ENCODE results near the gene VASH1.

Gene VASH1

DNA sequence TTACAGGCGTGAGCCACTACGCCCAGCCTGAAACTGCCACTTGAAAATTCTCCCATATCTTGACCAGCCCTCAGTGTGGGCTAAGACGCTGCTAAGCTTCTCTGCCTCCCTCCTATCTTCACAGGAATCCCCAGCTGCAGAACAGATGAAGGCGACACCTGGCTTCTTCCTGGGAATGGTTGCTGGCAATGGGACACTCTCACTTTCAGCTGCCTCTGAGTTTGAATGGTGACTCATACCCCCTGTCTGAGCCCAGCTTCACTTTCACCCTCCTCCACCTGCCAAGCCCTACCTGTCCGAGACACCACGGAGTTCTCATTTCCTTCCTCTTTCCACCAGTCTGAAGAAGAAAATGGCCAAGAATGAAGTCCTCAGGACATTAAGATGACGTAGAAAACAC lies 18.3 kb upstream of the VASH1 start:
- no peak for DNase-seq (ENCODE audit: low read depth in 3 of 3)

DNA sequence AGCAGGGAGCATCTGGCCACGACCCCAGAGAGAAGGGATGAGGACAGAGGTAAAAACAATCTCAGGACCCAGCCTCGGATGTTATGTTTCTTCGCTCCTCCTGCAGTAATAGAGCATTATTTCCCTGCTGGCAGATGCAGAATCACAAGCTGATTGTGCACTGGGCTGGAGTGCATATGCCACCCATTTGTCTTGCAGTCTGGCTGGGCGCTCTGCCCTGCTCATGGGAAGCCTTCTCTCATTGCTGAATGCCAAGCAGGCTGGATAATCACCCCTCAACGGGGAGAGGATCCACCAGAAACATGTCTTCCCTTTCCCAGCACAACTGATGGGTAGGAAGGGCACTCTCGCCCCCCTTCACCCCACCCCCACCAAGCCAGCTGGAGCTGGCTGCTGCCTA lies 8.5 kb upstream of the VASH1 start:
- no peak for DNase-seq (ENCODE audit: low read depth in 3 of 3)

DNA sequence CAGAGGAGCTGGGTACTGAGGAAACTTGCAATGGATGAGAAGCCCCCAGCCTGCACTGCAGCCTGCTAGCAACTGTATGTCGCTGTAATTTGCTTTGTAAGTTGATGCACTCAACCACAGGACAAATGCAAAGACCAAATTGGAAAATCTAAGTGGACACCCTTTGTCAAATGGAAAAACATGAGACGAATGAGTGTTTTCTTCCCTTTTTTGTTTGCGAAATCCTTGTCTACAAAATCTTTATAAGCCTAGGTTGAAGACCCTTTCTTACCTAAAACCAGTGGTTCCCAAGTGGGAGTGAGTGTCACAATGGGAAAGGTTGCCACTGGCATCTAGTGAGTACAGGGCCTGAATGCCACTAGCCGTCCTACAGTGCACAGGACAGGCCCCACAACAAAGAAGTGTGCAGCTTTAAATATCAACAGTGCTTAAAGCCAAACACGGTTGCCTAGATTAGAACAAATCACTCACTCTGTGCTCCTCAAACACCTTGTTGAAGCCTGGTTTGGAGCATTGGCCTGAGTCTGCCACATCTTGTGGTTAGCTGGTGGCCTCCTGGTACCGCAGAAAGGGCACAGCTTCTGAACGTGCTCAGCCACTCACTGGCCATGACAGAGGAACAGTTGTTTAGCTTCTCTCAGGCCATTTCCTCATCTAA lies 7.6 kb upstream of the VASH1 start:
- no peak for DNase-seq (ENCODE audit: low read depth in 3 of 3)

DNA sequence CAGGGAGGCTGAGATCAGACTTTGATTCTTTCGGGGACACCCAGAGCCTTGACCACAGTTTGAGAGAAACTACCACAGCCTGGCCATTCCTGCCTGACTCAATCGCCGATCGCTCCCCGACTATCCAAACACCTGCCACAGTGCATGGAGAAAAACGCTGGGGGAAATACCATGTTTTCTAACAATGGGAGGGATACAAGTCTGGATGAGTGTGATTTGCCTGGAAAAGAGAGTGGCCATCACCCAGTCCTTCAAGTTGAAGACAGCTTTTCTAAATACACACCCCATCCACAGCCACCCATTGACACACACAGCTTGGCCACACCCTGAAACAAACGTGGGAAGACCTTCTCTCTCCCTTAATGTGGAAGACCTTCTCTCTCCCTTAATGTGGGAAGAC lies 6.7 kb upstream of the VASH1 start:
- no peak for DNase-seq (ENCODE audit: low read depth in 3 of 3)

DNA sequence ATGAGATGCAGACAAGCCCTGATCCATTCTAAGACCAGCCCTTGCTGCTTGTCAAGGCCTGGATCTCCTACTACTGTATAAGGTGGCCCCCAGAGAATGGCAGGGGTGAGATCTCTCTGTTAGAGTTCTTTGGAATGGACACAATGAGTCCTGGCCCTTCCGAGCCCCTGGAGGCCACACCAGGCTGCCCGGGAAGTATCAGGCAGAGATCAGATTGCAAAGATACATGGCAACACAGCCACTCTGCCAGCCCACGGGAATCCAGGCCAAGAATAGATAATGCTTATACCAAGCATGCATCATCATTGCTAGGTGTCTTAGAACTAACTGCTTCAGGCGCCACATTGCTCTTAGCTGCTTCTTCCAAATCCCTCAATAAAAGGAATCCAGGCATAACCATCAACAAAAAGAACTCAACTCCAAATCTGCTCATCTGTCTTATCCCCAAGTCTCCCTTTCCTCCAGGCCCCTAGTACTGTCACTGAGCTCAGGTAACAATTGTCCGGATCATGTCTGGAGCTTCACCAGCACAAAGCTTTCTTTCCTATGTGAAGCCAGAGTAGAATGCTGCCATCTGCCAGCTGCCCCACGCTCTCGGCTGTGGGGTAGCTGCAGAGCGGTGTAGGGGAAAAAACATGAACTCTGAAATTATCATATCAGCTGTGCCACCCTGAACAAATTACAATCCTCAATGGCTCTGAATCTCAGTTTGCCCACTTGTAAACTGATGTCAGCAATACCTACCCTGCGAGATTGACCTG lies 5.5 kb upstream of the VASH1 start:
- no peak for DNase-seq (ENCODE audit: low read depth in 3 of 3)

GRCh38 chr14:76756371-76756750 lies 4.9 kb upstream of the VASH1 start:
- no peak for DNase-seq (ENCODE audit: low read depth in 3 of 3)

GRCh38 chr14:76759589-76759988 lies 1.7 kb upstream of the VASH1 start:
- DNase-seq (ENCODE audit: low read depth in 3 of 3), result no peak

- no peak for DNase-seq (ENCODE audit: low read depth in 3 of 3)
Measured at GRCh38 chr14:76760331-76761135, 735 bp upstream of the VASH1 start.

DNA sequence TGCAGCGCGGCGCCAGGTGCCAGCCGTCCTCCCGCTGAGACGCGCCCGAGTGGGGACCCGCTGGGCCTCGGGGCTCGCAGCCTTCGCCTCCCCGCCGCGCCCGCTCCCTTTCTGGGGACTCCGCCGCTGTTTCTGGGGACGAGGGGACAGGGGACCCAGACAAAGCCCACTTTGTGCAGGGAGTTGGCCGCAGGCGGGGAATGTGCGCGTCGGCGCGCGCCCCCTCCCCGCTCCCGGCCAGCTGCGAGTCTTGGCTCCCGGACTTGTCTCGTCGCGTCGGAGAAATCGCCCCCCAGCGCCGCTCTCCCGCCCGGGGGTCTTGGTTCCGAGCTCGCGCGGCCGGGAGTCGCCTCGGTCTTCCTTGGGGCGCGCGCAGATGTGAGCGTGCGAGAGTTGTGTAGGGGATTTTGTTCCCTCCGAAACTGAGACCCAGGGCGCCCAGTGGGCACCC lies 717 bp downstream of the VASH1 start:
- DNase-seq (ENCODE audit: low read depth in 3 of 3), result no peak

GRCh38 chr14:76762411-76763095 lies 1.3 kb downstream of the VASH1 start:
- DNase-seq (ENCODE audit: low read depth in 3 of 3), result no peak

DNA sequence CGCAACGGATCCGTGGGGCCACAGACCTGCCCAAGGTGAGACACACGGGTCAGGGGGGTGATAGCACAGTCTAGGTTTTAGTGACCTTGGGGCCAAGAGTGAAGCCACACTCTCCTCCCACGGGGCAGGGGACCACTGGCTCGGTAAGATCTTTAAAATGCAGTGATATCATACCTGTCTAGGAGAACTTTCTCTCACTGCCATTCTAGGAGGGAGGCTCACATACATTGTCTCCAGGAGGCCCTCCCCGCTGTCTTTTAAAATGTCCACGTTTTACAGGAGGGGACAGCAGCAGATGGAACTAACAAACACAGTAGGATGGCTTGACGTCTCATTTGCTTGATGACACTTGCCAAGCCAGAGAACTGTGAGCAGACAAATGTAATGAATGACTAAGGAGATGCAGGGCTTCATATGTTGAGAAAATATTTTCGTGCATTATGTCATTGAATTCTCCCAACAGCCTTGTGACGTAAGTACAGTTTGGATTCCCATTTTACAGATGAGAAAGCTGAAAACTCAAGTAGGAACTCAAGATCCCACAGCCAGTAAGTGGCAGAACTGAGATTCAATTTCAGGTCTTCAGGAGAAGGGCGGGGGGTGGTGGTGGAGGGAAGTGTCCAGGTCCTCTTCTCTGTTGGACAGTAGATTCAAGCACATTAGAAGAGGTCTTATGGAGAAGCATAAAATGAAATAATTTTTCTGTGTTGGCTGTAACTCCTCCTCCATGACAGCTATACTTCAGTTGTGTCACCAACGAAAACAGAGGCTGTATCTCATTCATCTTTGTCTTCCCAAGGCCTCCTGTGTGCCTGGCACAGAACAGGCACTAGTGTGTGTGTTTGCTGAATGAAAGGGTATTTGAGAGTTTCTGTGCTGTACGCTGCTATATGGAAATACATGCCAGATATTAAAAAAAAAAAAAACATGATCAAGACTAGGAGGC lies 2.1 kb downstream of the VASH1 start:
- DNase-seq (ENCODE audit: low read depth in 3 of 3), result no peak

- no peak for DNase-seq (ENCODE audit: low read depth in 3 of 3)
Measured at GRCh38 chr14:76765461-76765931, 4.2 kb downstream of the VASH1 start.

DNA sequence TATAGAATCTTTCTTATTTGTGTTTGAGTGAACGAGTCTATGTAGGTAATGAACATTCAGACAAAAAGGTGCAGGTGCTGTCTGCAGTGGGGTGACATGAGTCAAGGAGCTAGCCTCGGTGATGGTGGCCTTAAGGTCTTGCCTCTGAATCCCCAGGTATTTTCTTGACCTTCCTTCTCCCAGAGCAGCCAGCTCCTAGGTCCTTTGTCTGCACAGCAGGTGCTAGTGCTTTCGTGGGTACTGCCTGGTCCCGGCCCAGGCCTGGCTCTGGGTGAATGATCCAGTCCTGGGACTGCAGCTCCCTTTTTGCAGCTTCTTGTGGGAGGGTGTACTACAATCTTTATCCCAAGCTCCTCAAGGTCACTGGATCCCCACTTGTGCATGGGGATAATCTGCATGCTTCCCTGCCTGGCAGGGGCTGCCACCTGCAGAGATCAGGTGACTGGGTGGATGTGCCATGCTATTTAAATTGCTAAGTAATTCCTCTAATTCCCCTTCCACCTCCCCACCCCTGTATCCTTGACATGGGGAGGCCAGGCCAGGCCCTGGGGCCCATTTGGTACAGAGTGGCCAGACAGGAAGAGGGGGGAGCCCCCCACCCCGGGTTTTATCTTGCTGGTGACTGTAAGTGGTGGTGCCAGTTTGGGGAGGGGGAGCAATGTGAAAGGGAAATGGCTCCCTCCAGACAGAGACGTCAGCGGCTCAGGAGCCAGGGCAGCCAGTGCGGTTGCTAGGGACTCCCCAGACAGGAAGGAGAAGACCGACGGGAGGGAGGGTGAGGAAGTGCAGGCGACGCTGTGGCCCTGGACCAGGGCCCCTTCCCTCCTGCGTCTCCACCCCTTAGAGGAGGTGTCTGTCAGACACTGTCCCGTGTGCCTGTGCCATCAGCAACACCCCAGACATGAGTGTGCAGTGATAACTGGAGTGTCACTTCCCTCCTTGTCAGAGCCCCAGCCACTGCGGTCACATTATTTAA lies 6.7 kb downstream of the VASH1 start:
- peak; percentile 28 to 53 (median 40) for DNase-seq (ENCODE audit: low read depth in 3 of 3)

DNA sequence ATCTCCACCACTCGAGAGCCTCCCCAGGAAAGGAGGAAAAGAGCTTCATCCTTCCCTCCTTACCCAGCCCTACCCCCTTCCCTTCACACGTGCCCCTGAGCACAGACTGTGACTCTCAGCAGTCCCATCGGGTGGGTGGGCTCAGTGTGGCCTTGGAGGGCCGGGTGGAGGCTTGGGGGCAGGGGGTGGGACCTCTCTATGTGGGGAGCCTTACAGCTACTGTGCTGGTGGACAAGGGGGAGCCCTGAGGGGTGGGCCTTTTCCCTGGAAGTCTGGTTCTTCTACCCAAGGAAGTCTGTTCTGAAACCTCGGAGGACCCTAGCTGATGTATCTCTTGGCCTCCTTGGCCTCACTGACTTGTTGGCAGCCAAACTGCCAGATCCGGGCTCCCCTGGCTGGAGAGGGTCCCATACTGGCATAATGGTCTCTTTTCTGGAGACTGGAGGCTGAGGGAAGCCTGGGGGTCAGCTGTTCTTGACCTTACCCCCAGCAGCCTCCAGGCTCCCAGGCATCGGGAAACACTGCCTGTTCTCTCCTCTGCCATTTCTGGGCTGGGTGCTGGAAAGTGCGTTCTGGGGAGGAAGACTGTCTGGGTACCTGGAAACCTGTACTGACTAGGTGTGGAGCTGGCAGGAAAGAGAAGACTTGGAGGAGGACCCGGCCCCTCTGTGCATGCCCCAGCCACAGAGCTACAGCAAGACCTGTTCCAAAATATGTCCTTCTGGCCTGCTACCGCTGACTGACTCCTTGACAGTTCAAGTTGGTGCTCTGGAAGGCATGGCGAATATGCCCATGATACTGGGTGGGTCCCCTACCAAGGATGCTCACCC lies 7.6 kb downstream of the VASH1 start:
- no peak for DNase-seq (ENCODE audit: low read depth in 3 of 3)

GRCh38 chr14:76769636-76770292 lies 8.5 kb downstream of the VASH1 start:
- no peak for DNase-seq (ENCODE audit: low read depth in 3 of 3)

- no peak for DNase-seq (ENCODE audit: low read depth in 3 of 3)
Measured at GRCh38 chr14:76770521-76771436, 9.5 kb downstream of the VASH1 start.

DNA sequence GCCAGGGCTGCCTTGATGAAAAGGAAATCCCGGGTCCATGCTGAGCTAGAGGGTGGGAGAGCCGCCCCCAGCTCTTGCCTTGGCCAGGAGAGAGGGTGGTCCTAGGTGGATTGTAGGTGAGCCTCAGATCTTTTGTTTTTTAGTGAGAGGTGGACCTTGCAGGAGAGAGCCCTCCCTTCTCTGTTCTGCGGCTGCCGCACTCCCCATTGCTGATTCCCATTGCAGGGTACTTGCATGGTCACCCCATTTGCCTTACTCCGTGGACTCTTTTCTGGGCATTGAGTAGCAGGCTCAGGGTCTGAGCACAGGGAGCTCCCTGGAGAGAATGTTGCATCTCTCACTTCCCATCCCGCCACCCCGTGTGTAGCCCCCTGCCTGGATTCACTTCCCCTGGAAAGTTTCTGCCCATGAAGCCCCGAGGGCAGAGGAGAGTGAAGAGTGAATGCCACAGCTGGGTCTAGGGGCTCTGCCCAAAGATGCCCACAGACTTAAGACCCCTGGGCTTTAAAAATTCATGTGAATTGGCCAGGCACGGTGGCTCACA lies 10.2 kb downstream of the VASH1 start:
- no peak for DNase-seq (ENCODE audit: low read depth in 3 of 3)

Measured in stimulated activated CD4-positive, alpha-beta T cell treated with anti-CD3 and anti-CD28 coated beads, TNF-alpha, amount 100 ng/mL, for 24 hours (primary cell).